ENCODE measurements around the gene DLG2. TPM values are rescaled to one million over a fixed set of nuclear protein-coding genes. Genes with fewer than 3 reads are reported as not detected.

DLG2 gene
- total and polyA plus RNA-seq, 2 of the 8 experiments (the other 6 are each of a cell fraction or from before 2014, with no cell fraction given): 1.7 to 14.3 TPM

DNA sequence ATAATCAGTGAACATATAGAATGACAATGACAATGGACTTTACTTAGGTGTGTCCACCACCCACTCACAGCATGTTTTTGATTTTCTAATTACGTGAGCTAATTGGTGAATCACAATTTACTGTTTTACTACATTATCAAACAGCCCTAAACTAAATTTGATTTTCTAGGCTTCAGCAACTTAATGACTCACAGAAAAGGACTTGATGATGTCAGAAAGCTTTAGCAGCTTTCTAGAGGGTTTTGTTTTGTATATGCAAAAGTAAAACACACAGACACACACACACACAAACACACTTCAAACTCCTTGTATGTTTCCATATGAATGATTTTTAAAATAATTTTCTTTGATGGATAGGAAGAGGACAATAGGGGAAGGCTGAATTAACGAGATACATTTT is 1462.4 kb downstream of the DLG2 start:
- Histone ChIP-seq H2BK12ac (ENCODE audit: low read depth, low read length) (no peak overlapping the region), H4K5ac (ENCODE audit: insufficient read length, low read depth, low read length) (no peak overlapping the region), H3K79me2 (ENCODE audit: control insufficient read depth in 1 of 2, insufficient read depth in 2 of 2, low read length in 2 of 2) (no peaks in the 10 kb centered on the region), H3K23ac (ENCODE audit: insufficient read length) (no peak overlapping the region), H3K4me1 (replicated peaks in 1 of 4; ENCODE audit: control insufficient read depth in 3 of 4, insufficient read depth in 4 of 4, low read length in 3 of 4) (no peaks in the 10 kb centered on the region), H3K56ac (replicated peaks; ENCODE audit: insufficient read length, low read depth, low read length) (no peak overlapping the region), H3K14ac (ENCODE audit: insufficient read length) (no peak overlapping the region), H3K18ac (ENCODE audit: extremely low read depth, low read length) (no peak overlapping the region), H2BK5ac (ENCODE audit: low read depth, low read length) (no peak overlapping the region), H4K91ac (replicated peaks; ENCODE audit: insufficient read length, low read length) (no peak overlapping the region), H3K36me3 (ENCODE audit: control insufficient read depth in 2 of 4, insufficient read depth in 4 of 4, low read length in 3 of 4) (no peaks in the 10 kb centered on the region), H3K79me1 (ENCODE audit: low read depth, low read length) (no peaks in the 10 kb centered on the region), H3K4me2 (ENCODE audit: insufficient read depth in 1 of 2, low read depth in 2 of 2, low read length in 2 of 2) (no peak overlapping the region), H2BK15ac (ENCODE audit: low read length) (no peak overlapping the region), H2BK20ac (ENCODE audit: low read length) (no peak overlapping the region), H4K8ac (ENCODE audit: extremely low read depth, insufficient read depth, low read length) (no peak overlapping the region), H2AFZ (ENCODE audit: low read length) (no peak overlapping the region), H2BK120ac (replicated peaks; ENCODE audit: low read depth, low read length) (no peak overlapping the region), H3K9me3 (ENCODE audit: insufficient read depth in 2 of 2, low read depth in 1 of 2, low read length in 1 of 2) (no peaks in the 10 kb centered on the region), H3K23me2 (ENCODE audit: low read depth, low read length) (no peaks in the 10 kb centered on the region; the same call in 1 of the 2 replicates), H3K27me3 (replicated peaks in 1 of 4; ENCODE audit: control insufficient read depth in 3 of 4, extremely low read depth in 1 of 4, insufficient read depth in 3 of 4, low read length in 3 of 4) (no peaks in the 10 kb centered on the region), H3K27ac (ENCODE audit: low read depth, low read length) (no peak overlapping the region), H4K20me1 (replicated peaks in 1 of 2; ENCODE audit: control insufficient read depth in 1 of 2, insufficient read depth in 2 of 2, low read length in 2 of 2) (no peaks in the 10 kb centered on the region), H3K9ac (replicated peaks in 1 of 4; ENCODE audit: extremely low read depth in 1 of 4, low read depth in 3 of 4, low read length in 3 of 4) (no peak overlapping the region), H3K4ac (replicated peaks; ENCODE audit: insufficient read length, low read depth, low read length) (no peak overlapping the region), H3K4me3 (ENCODE audit: extremely low read depth in 1 of 4, insufficient read depth in 2 of 4, low read depth in 3 of 4, low read length in 4 of 4) (no peak overlapping the region), H2AK5ac (ENCODE audit: low read depth, low read length) (no peak overlapping the region)
- POLR2A ChIA-PET (ENCODE audit: partially characterized antibody): no interaction called here
- CTCF ChIA-PET (ENCODE audit: partially characterized antibody): interaction anchor here (1.3 kb wide), 1 partner anchor 8 kb away, joined by 4 read pairs; no protein-coding TSS in a partner anchor
- DNase-seq (ENCODE audit: low read depth in 1 of 2, low spot score in 2 of 2) (no peak), FAIRE-seq (no peak)
- 75% methylated on average over 2 of the region's 2 CpGs; no CpG with 5 or more reads in 1 of the 2 experiments for WGBS, 2 experiments (ENCODE audit: extremely low coverage in 1 of 2, insufficient coverage in 1 of 2, insufficient read length in 1 of 2, insufficient replicate concordance in 2 of 2, low coverage in 1 of 2, low lambda C conversion rate in 2 of 2, missing lambda C conversion rate in 1 of 2)
- no peak for TF ChIP-seq SAP30 (IDR thresholded peaks at IDR 0.05; ENCODE audit: insufficient read depth, insufficient replicate concordance, low read length)
- no peak for TF ChIP-seq CBX5 (IDR thresholded peaks at IDR 0.05; ENCODE audit: low read depth, low read length)
- no peak for TF ChIP-seq CHD2 (IDR thresholded peaks at IDR 0.05; ENCODE audit: low read length)
- TF ChIP-seq, protein P1, sequence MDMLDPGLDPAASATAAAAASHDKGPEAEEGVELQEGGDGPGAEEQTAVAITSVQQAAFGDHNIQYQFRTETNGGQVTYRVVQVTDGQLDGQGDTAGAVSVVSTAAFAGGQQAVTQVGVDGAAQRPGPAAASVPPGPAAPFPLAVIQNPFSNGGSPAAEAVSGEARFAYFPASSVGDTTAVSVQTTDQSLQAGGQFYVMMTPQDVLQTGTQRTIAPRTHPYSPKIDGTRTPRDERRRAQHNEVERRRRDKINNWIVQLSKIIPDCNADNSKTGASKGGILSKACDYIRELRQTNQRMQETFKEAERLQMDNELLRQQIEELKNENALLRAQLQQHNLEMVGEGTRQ (IDR thresholded peaks at IDR 0.05; ENCODE audit: low read length): no peak
- no peak for TF ChIP-seq EZH2 (IDR thresholded peaks at IDR 0.05; ENCODE audit: low read depth, low read length, severe bottlenecking)
- no peak for TF ChIP-seq RXRA (IDR thresholded peaks at IDR 0.05; ENCODE audit: insufficient read depth, low read depth, low read length)
- TF ChIP-seq HDAC2 (IDR thresholded peaks at IDR 0.05; ENCODE audit: borderline replicate concordance in 1 of 2, low read depth in 2 of 2, low read length in 2 of 2): no peak
- TF ChIP-seq PHF8 (conservative IDR thresholded peaks at IDR 0.05; ENCODE audit: low read depth, low read length): no peak
- TF ChIP-seq TCF12 (IDR thresholded peaks at IDR 0.05; ENCODE audit: low read depth, low read length): no peak
- TF ChIP-seq BCL11A (IDR thresholded peaks at IDR 0.05; ENCODE audit: low read depth in 2 of 2, low read length in 2 of 2): no peak
